ENCODE data around the gene RBFOX1.

Gene RBFOX1

GRCh38 chr16:7546948-7547347 lies 214.3 kb downstream of the RBFOX1 start:
- H3K4me3 ChIP-seq (ENCODE audit: low read length): no peak overlapping the region
- no peak for DNase-seq (ENCODE audit: low read depth)
- TF ChIP-seq, protein P1, sequence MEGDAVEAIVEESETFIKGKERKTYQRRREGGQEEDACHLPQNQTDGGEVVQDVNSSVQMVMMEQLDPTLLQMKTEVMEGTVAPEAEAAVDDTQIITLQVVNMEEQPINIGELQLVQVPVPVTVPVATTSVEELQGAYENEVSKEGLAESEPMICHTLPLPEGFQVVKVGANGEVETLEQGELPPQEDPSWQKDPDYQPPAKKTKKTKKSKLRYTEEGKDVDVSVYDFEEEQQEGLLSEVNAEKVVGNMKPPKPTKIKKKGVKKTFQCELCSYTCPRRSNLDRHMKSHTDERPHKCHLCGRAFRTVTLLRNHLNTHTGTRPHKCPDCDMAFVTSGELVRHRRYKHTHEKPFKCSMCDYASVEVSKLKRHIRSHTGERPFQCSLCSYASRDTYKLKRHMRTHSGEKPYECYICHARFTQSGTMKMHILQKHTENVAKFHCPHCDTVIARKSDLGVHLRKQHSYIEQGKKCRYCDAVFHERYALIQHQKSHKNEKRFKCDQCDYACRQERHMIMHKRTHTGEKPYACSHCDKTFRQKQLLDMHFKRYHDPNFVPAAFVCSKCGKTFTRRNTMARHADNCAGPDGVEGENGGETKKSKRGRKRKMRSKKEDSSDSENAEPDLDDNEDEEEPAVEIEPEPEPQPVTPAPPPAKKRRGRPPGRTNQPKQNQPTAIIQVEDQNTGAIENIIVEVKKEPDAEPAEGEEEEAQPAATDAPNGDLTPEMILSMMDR (conservative IDR thresholded peaks at IDR 0.05; ENCODE audit: low read depth, low read length): no peak

GRCh38 chr16:7547736-7548135 lies 215.1 kb downstream of the RBFOX1 start:
- TF ChIP-seq, protein P1 (conservative IDR thresholded peaks at IDR 0.05; ENCODE audit: low read depth, low read length): no peak
- no peak overlapping the region for H3K4me3 ChIP-seq (ENCODE audit: low read length)
- no peak for DNase-seq (ENCODE audit: low read depth)

GRCh38 chr16:7548796-7549318 lies 216.2 kb downstream of the RBFOX1 start:
- H3K4me3 ChIP-seq (ENCODE audit: low read length): no peak overlapping the region
- TF ChIP-seq, protein P1 (conservative IDR thresholded peaks at IDR 0.05; ENCODE audit: low read depth, low read length): no peak
- DNase-seq (ENCODE audit: low read depth): no peak

DNA sequence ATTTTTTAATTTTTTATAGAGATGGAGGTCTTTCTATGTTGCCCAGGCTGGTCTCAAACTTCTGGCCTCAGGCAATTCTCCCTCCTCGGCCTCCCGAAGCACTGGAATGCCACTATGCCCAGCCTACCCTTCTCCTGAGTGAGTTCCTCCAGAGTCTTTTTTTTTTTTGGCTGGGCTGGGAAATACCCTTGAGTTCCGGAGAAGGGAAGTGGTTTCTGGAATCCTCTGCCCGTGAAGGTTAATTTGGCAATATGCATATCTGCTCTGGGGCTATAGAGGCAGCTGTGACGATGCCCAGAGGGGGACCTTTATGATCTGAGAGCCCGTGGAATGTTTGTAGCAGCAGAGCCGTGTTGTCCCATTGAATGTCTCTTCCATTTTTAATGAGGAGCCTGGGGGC lies 217.5 kb downstream of the RBFOX1 start:
- no peak for DNase-seq (ENCODE audit: low read depth)
- TF ChIP-seq, protein P1 (conservative IDR thresholded peaks at IDR 0.05; ENCODE audit: low read depth, low read length): no peak
- no peak overlapping the region for H3K4me3 ChIP-seq (ENCODE audit: low read length)

DNA sequence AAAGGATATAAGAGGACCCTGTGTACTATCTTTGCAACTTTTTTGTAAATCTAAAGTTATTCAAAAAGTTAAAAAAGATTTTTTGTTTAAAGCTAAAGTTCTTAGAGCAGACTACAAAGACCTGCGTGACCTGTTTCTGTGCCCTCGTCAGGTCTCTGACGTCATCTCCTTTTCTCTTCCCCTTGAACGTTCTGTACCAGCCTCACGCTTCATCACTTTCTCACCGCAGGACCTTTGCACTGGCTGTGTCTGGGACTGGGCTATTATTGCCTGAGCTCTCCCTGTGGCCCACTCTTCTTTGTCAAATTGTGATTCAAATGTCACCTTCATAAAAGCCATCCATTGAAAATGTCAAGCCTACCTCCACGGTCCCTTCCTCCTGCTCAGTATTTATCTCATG lies 222.8 kb downstream of the RBFOX1 start:
- TF ChIP-seq, protein P1 (conservative IDR thresholded peaks at IDR 0.05; ENCODE audit: low read depth, low read length): no peak
- H3K4me3 ChIP-seq (ENCODE audit: low read length): no peak overlapping the region
- DNase-seq (ENCODE audit: low read depth): no peak

- no peak for DNase-seq (ENCODE audit: low read depth)
- TF ChIP-seq, protein P1 (conservative IDR thresholded peaks at IDR 0.05; ENCODE audit: low read depth, low read length): no peak
- no peak overlapping the region for H3K4me3 ChIP-seq (ENCODE audit: low read length)
Observed at GRCh38 chr16:7561908-7562405, 229.3 kb downstream of the RBFOX1 start.

DNA sequence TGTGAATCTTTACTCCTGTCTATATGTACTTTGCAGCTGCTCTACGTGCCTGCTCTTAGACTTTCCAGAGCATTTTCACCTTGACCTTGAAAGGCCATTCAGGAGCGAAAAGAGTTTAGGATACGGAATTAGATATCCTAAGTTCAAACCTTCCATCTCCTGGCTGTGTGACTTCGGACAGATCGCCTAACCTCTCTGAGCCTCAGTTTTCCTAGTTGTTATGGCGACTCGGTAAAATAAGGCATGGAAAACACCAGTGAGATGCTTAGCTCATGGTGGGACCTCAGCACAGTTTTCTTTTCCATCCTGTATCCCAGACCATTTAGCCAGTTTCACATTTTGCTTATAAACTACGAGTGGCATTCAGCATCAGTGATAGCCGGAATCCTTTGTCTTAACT lies 233.7 kb downstream of the RBFOX1 start:
- no peak for DNase-seq (ENCODE audit: low read depth)
- no peak overlapping the region for H3K4me3 ChIP-seq (ENCODE audit: low read length)
- TF ChIP-seq, protein P1 (conservative IDR thresholded peaks at IDR 0.05; ENCODE audit: low read depth, low read length): no peak
